Endodermal cell (in vitro differentiated cells): Measurements from ENCODE around the gene PPP5C. TPM values are rescaled to one million over a fixed set of nuclear protein-coding genes. Genes with fewer than 3 reads are reported as not detected.
A peak's percentile ranks its signal among the peaks of the same experiment; 100 is the strongest.

ENCODE experiments used
- DNase-seq: peaks from one replicate; pipeline ENCODE4 v3.0.0-alpha.2; 2017
- H3K27ac ChIP-seq: 2 replicates; pipeline ENCODE4 v1.5.1; 2013; ENCODE audit warnings: mild to moderate bottlenecking, low read depth, low read length, moderate library complexity
- H3K27me3 ChIP-seq: 2 replicates; pipeline ENCODE4 v1.6.1; 2013; ENCODE audit warnings: mild to moderate bottlenecking, low read length, moderate library complexity; ENCODE audit not compliant: insufficient read depth, control insufficient read depth, poor library complexity, severe bottlenecking
- H3K36me3 ChIP-seq: 2 replicates; pipeline ENCODE4 v1.7.0; 2013; ENCODE audit warnings: mild to moderate bottlenecking, low read length, moderate library complexity; ENCODE audit not compliant: control insufficient read depth, insufficient read depth
- H3K4me1 ChIP-seq: one replicate; pipeline ENCODE4 v1.7.0; 2013; ENCODE audit warnings: low read length; ENCODE audit not compliant: control insufficient read depth, insufficient read depth
- H3K4me3 ChIP-seq: 2 replicates; pipeline ENCODE4 v1.5.1; 2013; ENCODE audit warnings: mild to moderate bottlenecking, low read length, moderate library complexity
- H3K9ac ChIP-seq: 2 replicates; pipeline ENCODE4 v1.6.1; 2013; ENCODE audit warnings: mild to moderate bottlenecking, low read length, moderate library complexity; ENCODE audit not compliant: poor library complexity, severe bottlenecking; ENCODE audit errors: extremely low read depth
- H3K9me3 ChIP-seq: 2 replicates; pipeline ENCODE4 v1.6.1; 2013; ENCODE audit warnings: mild to moderate bottlenecking, low read length, moderate library complexity; ENCODE audit not compliant: control insufficient read depth
- H3K27ac Mint-ChIP-seq: 2 replicates; pipeline ENCODE4 v1.8.0; 2020; ENCODE audit warnings: mixed read lengths
- H3K27me3 Mint-ChIP-seq: 2 replicates; pipeline ENCODE4 v1.8.0; 2021; ENCODE audit warnings: mild to moderate bottlenecking, mixed read lengths; ENCODE audit not compliant: insufficient read depth
- H3K36me3 Mint-ChIP-seq: 2 replicates; pipeline ENCODE4 v1.8.0; 2020; ENCODE audit warnings: low read depth, mixed read lengths
- H3K4me1 Mint-ChIP-seq: 2 replicates; pipeline ENCODE4 v1.8.0; 2020; ENCODE audit warnings: mixed read lengths
- H3K4me3 Mint-ChIP-seq: 2 replicates; pipeline ENCODE4 v1.8.0; 2020; ENCODE audit warnings: mild to moderate bottlenecking, moderate library complexity, mixed read lengths
- H3K9me3 Mint-ChIP-seq: 2 replicates; pipeline ENCODE4 v1.8.0; 2020; ENCODE audit warnings: mild to moderate bottlenecking, mixed read lengths
- CTCF ChIP-seq: fragments of 200-600 bp; sonication (generic); conservative IDR thresholded peaks from 2 replicates; pipeline ENCODE4 v1.5.0; 2021; ENCODE audit warnings: antibody characterized with exemption, mild to moderate bottlenecking
- WGBS, 2 experiments: methylation state at CpG; one replicate each; pipeline versions ENCODE4 v1.1.5 to v1.1.7; 2013; ENCODE audit warnings: missing lambda C conversion rate in 2 of 2, mixed read lengths in 1 of 2; ENCODE audit not compliant: insufficient coverage in 1 of 2, insufficient read length in 1 of 2; 5-methylcytosine and 5-hydroxymethylcytosine counted together
- total RNA-seq, 2 donors: library from RNA; stranded (reverse); fragmentation: NEBNext Ultra II Directional in 1 of 2; extraction: Animal tissue kit (Norgen Biotek cat#: 25700) in 1 of 2; gene quantifications; 2 replicates in 1 of 2; 3 replicates in 1 of 2; pipeline ENCODE4 v1.2.1, GENCODE V29; 2021

PPP5C gene
- total RNA-seq, 2 donors from 2014 or later = 101 to 112 TPM

DNA sequence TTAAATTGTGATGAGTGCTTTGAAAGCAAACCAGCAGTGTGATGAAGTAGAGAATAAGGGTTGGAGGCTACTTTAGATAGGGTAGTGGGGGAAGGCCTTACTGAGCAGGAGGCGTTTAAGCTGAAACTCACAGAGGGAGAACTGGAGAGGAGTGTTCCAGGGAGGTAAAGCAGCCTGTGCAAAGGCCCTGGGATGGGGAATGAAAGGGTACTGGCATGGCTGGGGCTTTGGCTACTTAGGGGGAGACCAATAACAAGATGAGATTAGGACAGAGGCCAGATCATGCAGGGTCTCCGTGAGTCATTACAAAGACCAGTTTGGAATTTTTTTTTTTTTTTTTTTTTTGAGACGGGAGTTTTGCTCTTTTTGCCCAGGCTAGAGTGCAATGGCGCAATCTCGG, 1.1 kb downstream of the PPP5C start:
- WGBS, 2 experiments = 92 to 98% methylated on average over 4 to 5 of the region's 5 CpGs
- no peak for DNase-seq
- H3K27me3 Mint-ChIP-seq = no peaks in the 10 kb centered on the region
- no peak for TF ChIP-seq CTCF
- H3K27ac ChIP-seq = no peak overlapping the region
- no peaks in the 10 kb centered on the region for H3K27me3 ChIP-seq
- peaks cover 20% of the 10 kb centered on the region for H3K36me3 ChIP-seq
- H3K4me1 ChIP-seq = no peaks in the 10 kb centered on the region
- H3K9ac ChIP-seq = no peak overlapping the region
- H3K9me3 ChIP-seq = no peaks in the 10 kb centered on the region
- no peak overlapping the region for H3K27ac Mint-ChIP-seq
- H3K36me3 Mint-ChIP-seq = peaks cover 19% of the 10 kb centered on the region
- H3K4me3 Mint-ChIP-seq = peak overlapping the region; percentile 98
- H3K9me3 Mint-ChIP-seq = no peaks in the 10 kb centered on the region
- H3K4me1 Mint-ChIP-seq = peaks cover 23% of the 10 kb centered on the region
- H3K4me3 ChIP-seq = peak overlapping the region; percentile 84

- peaks cover 31% of the 10 kb centered on the region for H3K36me3 ChIP-seq
- Mint-ChIP-seq H3K4me3 (no peak overlapping the region), H3K36me3 (peaks cover 30% of the 10 kb centered on the region), H3K4me1 (peaks cover 23% of the 10 kb centered on the region), H3K9me3 (no peaks in the 10 kb centered on the region), H3K27me3 (no peaks in the 10 kb centered on the region), H3K27ac (peak overlapping the region; percentile 41)
- no peaks in the 10 kb centered on the region for H3K27me3 ChIP-seq
- TF ChIP-seq CTCF = no peak
- H3K9ac ChIP-seq = no peak overlapping the region
- H3K4me1 ChIP-seq = no peaks in the 10 kb centered on the region
- no peaks in the 10 kb centered on the region for H3K9me3 ChIP-seq
- no peak overlapping the region for H3K4me3 ChIP-seq
- DNase-seq = no peak
- 95 to 97% methylated on average over 11 of the region's 11 CpGs for WGBS, 2 experiments
- no peak overlapping the region for H3K27ac ChIP-seq
Measured at GRCh38 chr19:46349311-46349993, 2.6 kb downstream of the PPP5C start.

- no peak overlapping the region for H3K27ac ChIP-seq
- 91 to 92% methylated on average over 6 to 8 of the region's 8 CpGs for WGBS, 2 experiments
- no peak overlapping the region for H3K9ac ChIP-seq
Measured at GRCh38 chr19:46350029-46350757, 3.3 kb downstream of the PPP5C start.

More at GRCh38 chr19:46350029-46350757, 3.3 kb downstream of the PPP5C start:
- Histone ChIP-seq H3K27me3 (no peaks in the 10 kb centered on the region), H3K4me3 (no peak overlapping the region), H3K9me3 (no peaks in the 10 kb centered on the region), H3K36me3 (peaks cover 38% of the 10 kb centered on the region), H3K4me1 (no peaks in the 10 kb centered on the region)
- Mint-ChIP-seq H3K4me1 (peaks cover 25% of the 10 kb centered on the region), H3K27me3 (no peaks in the 10 kb centered on the region), H3K4me3 (no peak overlapping the region), H3K9me3 (no peaks in the 10 kb centered on the region), H3K27ac (peak overlapping the region; percentile 39), H3K36me3 (peaks cover 37% of the 10 kb centered on the region)
- TF ChIP-seq CTCF = no peak
- no peak for DNase-seq
